Measurements from ENCODE around the gene MBD5.

Gene MBD5

GRCh38 chr2:148252646-148253045 is 231.8 kb downstream of the MBD5 start:
- no peak overlapping the region for H3K27ac ChIP-seq
- no peak for TF ChIP-seq CTCF (IDR thresholded peaks at IDR 0.05; ENCODE audit: low read depth, low read length, missing control alignments)
- in situ Hi-C loops (cut with HindIII; ENCODE audit: low pct_ligation_motif_present, low sequenced_read_pairs): no loop called here
- H3K27me3 ChIP-seq (replicated peaks): no peaks in the 10 kb centered on the region
- H3K36me3 ChIP-seq (replicated peaks): no peaks in the 10 kb centered on the region
- no peak overlapping the region for H3K4me3 ChIP-seq (ENCODE audit: low read depth, low read length)
- DNase-seq: no peak

GRCh38 chr2:148253685-148254084 is 232.8 kb downstream of the MBD5 start:
- in situ Hi-C loops (cut with HindIII; ENCODE audit: low pct_ligation_motif_present, low sequenced_read_pairs): no loop called here
- DNase-seq: no peak

DNA sequence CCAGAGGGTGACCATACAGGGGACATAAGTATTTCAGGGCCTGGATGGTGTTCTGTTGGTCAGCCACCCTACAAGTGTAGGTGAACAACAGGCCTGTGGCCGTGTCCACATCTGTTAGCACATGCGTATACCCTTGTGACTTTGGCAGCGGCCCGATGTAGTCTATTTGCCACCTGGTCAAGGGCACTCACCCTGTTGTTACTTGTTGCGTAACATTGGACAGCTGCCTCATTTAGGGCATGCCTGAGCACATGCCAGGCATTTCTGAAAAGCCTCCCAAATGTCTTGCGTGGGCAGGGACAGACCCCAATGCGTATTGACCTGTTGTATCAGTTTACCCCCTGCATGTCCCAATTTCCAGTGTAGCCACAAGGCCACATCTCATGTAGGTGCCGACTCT is 235.0 kb downstream of the MBD5 start:
- Histone ChIP-seq H3K4me3 (ENCODE audit: low read depth, low read length) (no peak overlapping the region), H3K27me3 (replicated peaks) (no peaks in the 10 kb centered on the region), H3K36me3 (replicated peaks) (no peaks in the 10 kb centered on the region), H3K27ac (no peak overlapping the region)
- in situ Hi-C loops (cut with HindIII; ENCODE audit: low pct_ligation_motif_present, low sequenced_read_pairs): no loop called here
- no peak for DNase-seq
- no peak for TF ChIP-seq CTCF (IDR thresholded peaks at IDR 0.05; ENCODE audit: low read depth, low read length, missing control alignments)

More at GRCh38 chr2:148253685-148254084, 232.8 kb downstream of the MBD5 start:
- H3K27ac ChIP-seq: no peak overlapping the region
- TF ChIP-seq CTCF (IDR thresholded peaks at IDR 0.05; ENCODE audit: low read depth, low read length, missing control alignments): no peak
- no peaks in the 10 kb centered on the region for H3K27me3 ChIP-seq (replicated peaks)
- H3K36me3 ChIP-seq (replicated peaks): no peaks in the 10 kb centered on the region
- H3K4me3 ChIP-seq (ENCODE audit: low read depth, low read length): no peak overlapping the region

- H3K36me3 ChIP-seq (replicated peaks): no peaks in the 10 kb centered on the region
- H3K27me3 ChIP-seq (replicated peaks): no peaks in the 10 kb centered on the region
- no peak overlapping the region for H3K4me3 ChIP-seq (ENCODE audit: low read depth, low read length)
- no peak overlapping the region for H3K27ac ChIP-seq
- in situ Hi-C loops (cut with HindIII; ENCODE audit: low pct_ligation_motif_present, low sequenced_read_pairs): no loop called here
- no peak for TF ChIP-seq CTCF (IDR thresholded peaks at IDR 0.05; ENCODE audit: low read depth, low read length, missing control alignments)
- DNase-seq: no peak
Measured at GRCh38 chr2:148257276-148257675, 236.4 kb downstream of the MBD5 start.

GRCh38 chr2:148258124-148258523 is 237.2 kb downstream of the MBD5 start:
- Histone ChIP-seq H3K36me3 (replicated peaks) (no peaks in the 10 kb centered on the region), H3K4me3 (ENCODE audit: low read depth, low read length) (no peak overlapping the region), H3K27ac (no peak overlapping the region), H3K27me3 (replicated peaks) (no peaks in the 10 kb centered on the region)
- no peak for DNase-seq
- TF ChIP-seq CTCF (IDR thresholded peaks at IDR 0.05; ENCODE audit: low read depth, low read length, missing control alignments): no peak
- in situ Hi-C loops (cut with HindIII; ENCODE audit: low pct_ligation_motif_present, low sequenced_read_pairs): no loop called here

DNA sequence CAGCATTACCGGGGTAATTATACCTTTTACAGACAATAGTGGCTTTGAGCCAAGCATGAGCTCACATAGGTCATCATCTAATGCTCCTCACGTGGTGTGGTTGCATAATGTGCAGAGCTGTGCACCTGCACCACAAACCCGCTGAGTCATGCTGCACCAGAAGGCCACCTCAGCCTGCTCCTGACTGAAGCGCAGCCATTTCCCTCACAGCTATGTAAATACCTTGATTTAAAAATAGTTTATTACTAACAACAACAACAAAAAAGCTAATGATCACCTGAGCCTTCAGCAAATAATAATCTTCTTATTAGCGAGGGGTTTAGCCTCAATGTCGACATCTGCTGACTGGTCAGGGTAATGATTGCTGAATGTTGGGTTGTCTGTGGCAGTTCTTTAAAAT is 238.8 kb downstream of the MBD5 start:
- Histone ChIP-seq H3K27ac (no peak overlapping the region), H3K27me3 (replicated peaks) (no peaks in the 10 kb centered on the region), H3K4me3 (ENCODE audit: low read depth, low read length) (no peak overlapping the region), H3K36me3 (replicated peaks) (no peaks in the 10 kb centered on the region)
- in situ Hi-C loops (cut with HindIII; ENCODE audit: low pct_ligation_motif_present, low sequenced_read_pairs): no loop called here
- no peak for DNase-seq
- TF ChIP-seq CTCF (IDR thresholded peaks at IDR 0.05; ENCODE audit: low read depth, low read length, missing control alignments): peak; percentile 14
